NCI-H2196 treated with DMSO at 0.1 percent for 48 hours (cell line): ENCODE measurements around the gene FDPS.

Experiments used
- DNase-seq: peaks from one replicate; lab custom pipeline; 2025; ENCODE audit not compliant: unreplicated experiment; lab: John Stamatoyannopoulos, UW

Gene FDPS

GRCh38 chr1:155308493-155309422, at the start of gene FDPS:
FDPS (plus strand) TSS chr1:155308866; CDS start chr1:155309790, 924 bp downstream.
- peak; percentile 98 for DNase-seq

- DNase-seq: no peak
Measured at GRCh38 chr1:155260276-155260675, 48.4 kb upstream of the FDPS start.

- no peak for DNase-seq
Measured at GRCh38 chr1:155261493-155261851, 47.2 kb upstream of the FDPS start.

DNA sequence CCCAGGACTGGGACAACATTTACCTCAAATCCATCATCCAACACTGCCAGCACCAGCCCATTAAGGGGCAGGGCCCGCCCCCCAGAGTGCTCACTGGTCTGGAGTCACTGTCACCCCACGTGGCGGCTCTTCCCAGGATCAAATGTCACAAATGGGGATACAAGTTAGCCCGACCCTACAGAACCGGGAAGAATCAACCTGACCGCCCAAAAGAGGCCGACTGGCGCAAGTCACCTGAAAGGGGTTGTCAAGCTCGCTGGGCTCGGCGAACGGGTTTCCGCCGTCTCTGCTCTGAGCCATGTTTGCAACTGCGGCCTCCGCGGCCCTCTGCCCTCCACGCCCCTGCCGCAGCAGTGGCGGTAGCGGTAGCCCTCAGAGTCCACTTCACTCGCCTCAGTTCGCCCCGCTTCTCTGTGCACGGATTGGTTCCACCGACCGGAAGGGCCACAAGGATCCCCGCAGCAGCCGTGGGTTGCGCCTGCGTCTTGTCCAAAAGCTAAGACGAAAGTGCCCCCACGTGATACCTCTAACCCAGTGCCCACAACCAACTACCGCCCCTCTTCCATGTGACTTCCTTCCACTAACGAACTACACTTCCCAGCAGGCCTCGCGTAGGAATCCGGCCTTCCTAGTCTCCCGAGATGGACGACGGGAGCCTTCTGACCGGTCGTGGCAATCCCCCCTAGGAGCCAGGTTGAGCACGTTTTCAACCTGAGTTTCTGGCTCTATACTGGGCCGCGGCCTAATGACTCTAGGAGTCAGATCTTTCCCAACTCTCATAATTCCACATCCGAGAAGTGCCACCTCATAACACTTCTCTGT, 46.6 kb upstream of the FDPS start, which contains the start of gene SCAMP3:
Gene SCAMP3, minus strand, starts transcription at position 509 of the 822 bp plus-strand sequence. Its CDS starts 209 bp downstream, at position 300.
- DNase-seq: peak; percentile 96

- no peak for DNase-seq
Measured at GRCh38 chr1:155263067-155263466, 45.6 kb upstream of the FDPS start.

DNA sequence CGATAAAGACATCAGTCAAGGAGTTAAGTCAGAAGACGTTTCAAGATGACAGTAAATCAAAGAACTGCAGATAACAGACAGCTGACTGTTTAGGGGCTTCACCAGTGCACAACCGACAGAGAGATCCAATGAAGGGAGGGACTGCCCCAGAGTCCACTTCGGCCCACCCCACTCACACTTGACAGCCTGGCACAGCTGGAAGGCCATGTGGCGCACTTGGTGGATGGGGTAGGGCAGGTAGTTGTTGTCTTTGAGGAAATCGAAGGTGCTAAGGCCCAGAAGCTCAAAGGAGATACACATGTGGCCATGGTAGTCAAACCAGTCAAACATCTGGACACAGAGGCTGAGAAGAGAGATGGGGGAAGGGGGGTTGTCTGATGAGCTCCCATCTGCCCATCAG, 42.1 kb upstream of the FDPS start:
- DNase-seq: no peak

DNA sequence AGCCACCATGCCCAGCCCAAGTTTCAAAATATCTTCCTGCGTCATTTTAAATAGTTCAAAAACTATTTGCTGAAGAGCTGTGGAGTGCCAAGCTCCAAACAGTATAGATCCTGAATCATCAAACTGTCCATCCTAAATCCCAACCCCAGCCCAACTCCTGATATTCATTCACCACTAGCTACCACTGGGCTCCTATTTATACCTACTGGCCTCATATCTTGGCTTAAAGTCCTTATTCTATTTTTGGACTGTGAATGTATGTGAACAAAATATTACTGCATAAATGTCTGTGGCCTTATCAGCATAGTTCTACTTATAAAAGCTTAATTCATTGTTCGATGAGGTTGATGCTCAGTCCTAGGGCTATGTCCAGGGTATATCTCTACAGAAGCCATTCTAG, 41.3 kb upstream of the FDPS start:
- no peak for DNase-seq

GRCh38 chr1:155268630-155269029, 40.0 kb upstream of the FDPS start:
- DNase-seq: no peak

DNA sequence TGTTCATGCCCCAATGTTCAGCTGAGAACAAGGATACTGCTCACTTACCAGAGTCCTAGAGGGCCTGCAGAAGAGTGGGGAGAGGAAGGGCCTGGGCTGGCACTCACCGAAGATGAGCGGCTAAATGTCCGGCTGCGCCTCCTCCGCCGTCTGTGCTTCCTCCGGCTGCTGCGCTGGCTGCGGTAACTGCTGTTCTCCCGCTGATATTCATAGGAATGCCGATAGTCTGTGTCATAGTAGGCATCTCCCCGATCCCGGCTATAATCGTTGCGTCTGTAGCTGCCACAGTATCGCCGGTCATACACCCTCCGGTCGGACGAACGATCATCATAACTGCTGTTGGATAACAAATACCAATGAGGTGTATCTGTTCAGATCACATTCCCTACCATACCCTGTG, 39.3 kb upstream of the FDPS start:
- DNase-seq: no peak

DNA sequence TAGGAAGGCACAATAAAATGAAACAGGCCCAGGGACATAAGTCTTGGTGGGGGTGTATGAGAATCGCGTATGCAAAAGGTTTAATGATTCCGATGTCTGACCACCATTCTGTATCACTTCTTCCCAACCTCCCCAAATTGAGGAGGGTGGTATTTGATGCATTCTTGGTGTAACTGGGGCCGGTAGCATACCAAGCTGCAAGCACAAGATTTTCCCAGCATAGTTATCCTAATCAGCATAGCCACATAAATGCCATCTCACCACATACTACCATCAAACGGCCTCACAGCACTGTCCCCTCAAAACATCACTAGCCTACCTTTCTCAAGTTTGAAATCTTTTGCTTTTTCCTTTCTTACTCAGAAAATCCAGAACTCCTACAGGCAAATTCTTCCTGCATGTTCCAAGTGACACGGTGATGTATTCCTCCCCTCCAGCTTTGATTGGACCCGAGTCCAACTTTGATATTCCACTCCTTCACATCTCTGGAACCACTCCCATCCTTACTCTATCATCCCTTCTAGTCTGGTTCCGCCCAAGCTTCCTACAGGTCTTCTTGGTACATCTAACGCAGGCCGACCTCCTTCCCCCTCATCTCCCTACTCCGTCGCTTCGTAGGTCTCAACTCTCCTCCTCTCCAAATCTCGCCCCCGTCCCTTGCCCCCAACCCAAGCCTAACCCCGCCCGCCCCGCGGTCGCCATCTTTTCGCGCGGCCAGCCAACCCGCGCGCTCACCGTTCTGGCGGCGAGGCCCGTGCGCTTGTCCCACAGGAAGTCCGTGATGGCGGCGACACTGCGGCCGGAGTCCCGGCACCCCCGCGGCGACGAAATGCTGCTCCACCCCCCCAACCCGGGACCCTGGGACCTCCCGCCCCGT, 36.0 kb upstream of the FDPS start:
- DNase-seq: peak; percentile 57

DNA sequence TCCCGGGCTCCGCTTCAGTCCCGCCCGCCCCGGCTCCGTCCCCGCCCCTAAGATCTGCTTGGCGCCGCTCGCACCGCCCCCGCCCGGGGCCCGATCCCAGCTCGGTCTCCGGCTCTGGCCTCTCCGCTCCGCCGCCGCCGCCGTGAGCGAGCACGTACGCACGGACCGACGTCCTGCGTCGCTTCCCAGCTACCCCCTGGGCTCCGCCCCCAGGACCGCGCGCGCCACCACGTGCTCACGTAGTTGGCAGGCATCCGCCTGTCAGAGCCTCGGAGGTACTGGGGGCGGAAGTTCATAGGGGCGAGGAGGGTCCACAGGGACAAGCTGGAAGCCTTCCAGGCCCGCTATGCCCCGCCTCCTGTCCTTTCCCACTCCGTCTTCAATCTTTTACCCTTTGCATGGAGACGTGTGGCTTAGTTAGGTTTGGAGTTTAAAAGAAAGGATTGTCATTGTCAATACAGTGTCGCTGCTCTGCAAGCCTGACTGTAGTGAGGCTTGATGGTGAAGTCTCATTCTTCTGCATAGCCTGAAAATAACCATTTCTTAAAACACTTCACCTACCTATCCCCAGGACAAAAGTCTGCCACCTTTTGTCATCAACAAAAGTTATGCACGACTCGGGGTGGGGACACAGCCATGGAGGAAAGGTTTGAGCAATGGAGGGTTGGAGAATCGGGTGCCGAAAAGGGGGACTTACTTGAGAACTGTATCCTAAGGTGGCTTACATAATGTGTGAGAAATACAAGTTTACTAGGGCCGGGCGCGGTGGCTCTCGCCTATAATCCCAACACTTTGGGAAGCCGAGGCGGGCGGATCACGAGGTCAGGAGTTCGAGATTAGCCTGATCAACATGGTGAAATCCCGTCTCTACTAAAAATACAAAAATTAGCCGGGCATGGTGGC, 35.1 kb upstream of the FDPS start, which contains the start of gene CLK2:
Gene CLK2, minus strand, starts transcription at position 162 of the 903 bp plus-strand sequence. CDS start 2,527 bp downstream, outside the sequence.
- DNase-seq: peak; percentile 90

GRCh38 chr1:155277070-155277901, 31.4 kb upstream of the FDPS start, which contains the start of gene HCN3:
HCN3 (plus strand) TSS chr1:155277463; CDS start chr1:155277591, 128 bp downstream.
- peak; percentile 97 for DNase-seq

GRCh38 chr1:155277902-155278688, 30.6 kb upstream of the FDPS start:
- peak; percentile 40 for DNase-seq

- no peak for DNase-seq
Measured at GRCh38 chr1:155278689-155279160, 29.9 kb upstream of the FDPS start.

DNA sequence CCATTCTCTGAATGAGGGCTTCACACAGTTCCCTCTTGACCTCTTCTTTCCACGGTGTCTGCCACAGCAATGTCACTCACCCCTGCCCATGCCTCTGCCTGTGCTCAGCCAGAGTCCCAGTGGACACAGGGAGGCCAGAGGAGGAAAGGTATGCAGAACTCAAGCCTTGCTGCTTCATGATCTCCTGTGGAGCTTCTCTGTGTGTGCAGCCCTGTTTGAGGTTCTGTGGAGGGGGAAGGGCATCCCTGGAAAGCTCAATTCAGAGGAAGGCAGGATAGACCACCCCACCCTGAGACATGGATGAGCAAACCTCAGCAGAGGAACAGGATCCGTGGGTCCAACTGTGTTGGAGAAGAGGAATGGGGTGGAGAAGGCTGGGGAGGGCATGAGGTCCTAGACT, 29.4 kb upstream of the FDPS start:
- no peak for DNase-seq

DNA sequence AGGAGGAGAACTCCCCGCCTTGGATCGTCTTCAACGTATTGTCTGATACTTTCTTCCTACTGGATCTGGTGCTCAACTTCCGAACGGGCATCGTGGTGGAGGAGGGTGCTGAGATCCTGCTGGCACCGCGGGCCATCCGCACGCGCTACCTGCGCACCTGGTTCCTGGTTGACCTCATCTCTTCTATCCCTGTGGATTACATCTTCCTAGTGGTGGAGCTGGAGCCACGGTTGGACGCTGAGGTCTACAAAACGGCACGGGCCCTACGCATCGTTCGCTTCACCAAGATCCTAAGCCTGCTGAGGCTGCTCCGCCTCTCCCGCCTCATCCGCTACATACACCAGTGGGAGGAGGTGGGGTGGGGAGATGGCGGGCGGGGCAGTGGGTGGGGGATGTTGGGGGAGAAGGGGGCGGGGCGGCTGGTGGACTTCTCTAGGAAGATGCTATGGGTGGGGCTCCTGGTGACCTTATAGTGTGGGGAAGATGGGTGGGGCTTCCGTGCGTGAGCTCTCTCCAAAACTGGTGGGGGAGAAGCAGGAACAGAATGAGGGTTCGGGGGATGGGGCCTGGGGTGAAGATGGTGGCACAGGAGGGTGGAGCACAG, 26.1 kb upstream of the FDPS start:
- DNase-seq: no peak

DNA sequence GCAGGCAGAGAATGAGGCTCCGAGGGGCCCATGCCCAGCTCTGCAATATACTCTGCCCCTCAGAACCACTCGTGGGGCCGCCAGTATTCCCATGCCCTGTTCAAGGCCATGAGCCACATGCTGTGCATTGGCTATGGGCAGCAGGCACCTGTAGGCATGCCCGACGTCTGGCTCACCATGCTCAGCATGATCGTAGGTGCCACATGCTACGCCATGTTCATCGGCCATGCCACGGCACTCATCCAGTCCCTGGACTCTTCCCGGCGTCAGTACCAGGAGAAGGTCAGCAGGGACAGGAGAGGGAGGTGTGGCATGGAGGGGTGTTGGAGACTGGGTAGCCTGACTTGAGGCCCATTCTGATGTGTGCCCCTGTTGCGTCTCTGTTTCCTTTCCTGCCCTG, 24.2 kb upstream of the FDPS start:
- DNase-seq: no peak
